CD14-positive monocyte (primary cell): ENCODE results near the gene BUD23. TPM values are rescaled to one million over a fixed set of nuclear protein-coding genes. Genes with fewer than 3 reads are reported as not detected.

Source experiments
- DNase-seq, 3 donors: peaks; one replicate each; pipeline ENCODE4 v3.0.0-alpha.2; 2011 to 2022
- H2AFZ ChIP-seq: 2 replicates; pipeline ENCODE4 v1.6.0; 2012; ENCODE audit warnings: mild to moderate bottlenecking, low read depth, low read length, inconsistent platforms; ENCODE audit not compliant: insufficient read depth, poor library complexity, severe bottlenecking
- H3K27ac ChIP-seq, 2 donors: 1 replicate in 1 of 2; 2 replicates in 1 of 2; pipeline ENCODE4 v1.5.1; 2012 to 2013; ENCODE audit warnings: low read length in 2 of 2, control low read depth in 1 of 2, inconsistent platforms in 1 of 2, low read depth in 1 of 2, mild to moderate bottlenecking in 1 of 2
- H3K27me3 ChIP-seq, 2 donors: one replicate each; pipeline versions ENCODE4 v1.6.0 to v1.6.1; 2011 to 2013; ENCODE audit warnings: low read length in 2 of 2; ENCODE audit not compliant: control insufficient read depth in 2 of 2, insufficient read depth in 2 of 2
- H3K36me3 ChIP-seq, 2 donors: replicated peaks in 1 of 2; 1 replicate in 1 of 2; 2 replicates in 1 of 2; pipeline versions ENCODE4 v1.5.1 to v1.6.1; 2012 to 2013; ENCODE audit warnings: low read length in 2 of 2, control low read depth in 1 of 2, inconsistent platforms in 1 of 2, mild to moderate bottlenecking in 1 of 2; ENCODE audit not compliant: insufficient read depth in 2 of 2, control insufficient read depth in 1 of 2
- H3K4me1 ChIP-seq, 2 donors: 1 replicate in 1 of 2; 2 replicates in 1 of 2; pipeline versions ENCODE4 v1.5.1 to v1.6.1; 2012 to 2013; ENCODE audit warnings: low read length in 2 of 2, control low read depth in 1 of 2, inconsistent platforms in 1 of 2, mild to moderate bottlenecking in 1 of 2, moderate library complexity in 1 of 2; ENCODE audit not compliant: insufficient read depth in 2 of 2, control insufficient read depth in 1 of 2
- H3K4me2 ChIP-seq: replicated peaks from 2 replicates; pipeline ENCODE3; 2012; ENCODE audit warnings: low read length, moderate library complexity, mild to moderate bottlenecking; ENCODE audit not compliant: poor library complexity, severe bottlenecking; ENCODE audit errors: extremely low read depth
- H3K4me3 ChIP-seq, 3 experiments: fragments of 200-600 bp in 1 of 3; sonication (generic) in 1 of 3; replicated peaks in 1 of 3; 1 replicate in 2 of 3; 2 replicates in 1 of 3; pipeline ENCODE4 v1.5.1; 2011 to 2013; ENCODE audit warnings: low read length in 3 of 3, mild to moderate bottlenecking in 3 of 3, control low read depth in 2 of 3, low read depth in 2 of 3, inconsistent platforms in 1 of 3, moderate library complexity in 1 of 3
- H3K79me2 ChIP-seq: 2 replicates; pipeline ENCODE4 v1.6.0; 2012; ENCODE audit warnings: mild to moderate bottlenecking, control low read depth, inconsistent platforms, low read length, moderate library complexity; ENCODE audit not compliant: insufficient read depth
- H3K9ac ChIP-seq: 2 replicates; pipeline ENCODE4 v1.6.0; 2017; ENCODE audit warnings: low read length, mild to moderate bottlenecking; ENCODE audit not compliant: insufficient read depth, poor library complexity, severe bottlenecking
- H3K9me3 ChIP-seq, 2 donors: replicated peaks in 1 of 2; 1 replicate in 1 of 2; 2 replicates in 1 of 2; pipeline versions ENCODE4 v1.5.1 to v1.6.1; 2012 to 2013; ENCODE audit warnings: low read length in 2 of 2, control low read depth in 1 of 2; ENCODE audit not compliant: control insufficient read depth in 1 of 2, insufficient read depth in 1 of 2
- H4K20me1 ChIP-seq: 2 replicates; pipeline ENCODE4 v1.6.0; 2012; ENCODE audit warnings: mild to moderate bottlenecking, low read length, control low read depth, moderate library complexity; ENCODE audit not compliant: insufficient read depth
- H3K27ac Mint-ChIP-seq, 7 donors: one replicate each; pipeline ENCODE4 v1.8.0; 2020; ENCODE audit warnings: mild to moderate bottlenecking in 7 of 7, mixed read lengths in 7 of 7, moderate library complexity in 6 of 7, inconsistent platforms in 2 of 7
- H3K27me3 Mint-ChIP-seq, 3 donors: one replicate each; pipeline ENCODE4 v1.8.0; 2021 to 2022; ENCODE audit warnings: low read depth in 3 of 3, mild to moderate bottlenecking in 3 of 3, mixed read lengths in 3 of 3, moderate library complexity in 3 of 3, inconsistent platforms in 1 of 3
- H3K36me3 Mint-ChIP-seq, 2 donors: one replicate each; pipeline ENCODE4 v1.8.0; 2020; ENCODE audit warnings: mixed read lengths in 2 of 2, inconsistent platforms in 1 of 2, mild to moderate bottlenecking in 1 of 2
- H3K4me1 Mint-ChIP-seq: one replicate; pipeline ENCODE4 v1.8.0; 2020; ENCODE audit warnings: mild to moderate bottlenecking, mixed read lengths
- H3K4me3 Mint-ChIP-seq, 2 donors: one replicate each; pipeline ENCODE4 v1.8.0; 2020; ENCODE audit warnings: mild to moderate bottlenecking in 2 of 2, mixed read lengths in 2 of 2, moderate library complexity in 1 of 2
- H3K9me3 Mint-ChIP-seq, 7 donors: one replicate each; pipeline ENCODE4 v1.8.0; 2020 to 2022; ENCODE audit warnings: mixed read lengths in 7 of 7, mild to moderate bottlenecking in 6 of 7, moderate library complexity in 6 of 7, inconsistent platforms in 2 of 7
- WGBS: methylation state at CpG from one replicate; pipeline ENCODE4 v1.1.5; 2013; ENCODE audit warnings: missing lambda C conversion rate; ENCODE audit not compliant: insufficient coverage; 5-methylcytosine and 5-hydroxymethylcytosine counted together
- intact Hi-C, 2 donors: fragments of 100-400 bp; cut with micrococcal nuclease; formaldehyde crosslinking; loops; one replicate each; pipeline versions ENCODE4 v1.15.0 to v1.15.1; 2023
- polyA plus RNA-seq, 3 donors: library from polyadenylated mRNA; depleted of rRNA in 1 of 3; unstranded in 2 of 3; stranded (reverse) in 1 of 3; fragments of 300-500 nt in 2 of 3; fragments of >200 nt in 1 of 3; fragmentation: Illumina TruSeq in 2 of 3; gene quantifications; 1 replicate in 2 of 3; 2 replicates in 1 of 3; pipeline ENCODE4 v1.2.3, GENCODE V29; 2012 to 2021
- TF ChIP-seq, protein P1 (sequence below): fragments of 200-600 bp; IDR thresholded peaks from one replicate; pipeline ENCODE4 v1.8.0; 2022; ENCODE audit warnings: antibody characterized with exemption, mild to moderate bottlenecking

Gene BUD23
- polyA plus RNA-seq, 3 donors = 44.5 to 51.9 (median 51.1) TPM

DNA sequence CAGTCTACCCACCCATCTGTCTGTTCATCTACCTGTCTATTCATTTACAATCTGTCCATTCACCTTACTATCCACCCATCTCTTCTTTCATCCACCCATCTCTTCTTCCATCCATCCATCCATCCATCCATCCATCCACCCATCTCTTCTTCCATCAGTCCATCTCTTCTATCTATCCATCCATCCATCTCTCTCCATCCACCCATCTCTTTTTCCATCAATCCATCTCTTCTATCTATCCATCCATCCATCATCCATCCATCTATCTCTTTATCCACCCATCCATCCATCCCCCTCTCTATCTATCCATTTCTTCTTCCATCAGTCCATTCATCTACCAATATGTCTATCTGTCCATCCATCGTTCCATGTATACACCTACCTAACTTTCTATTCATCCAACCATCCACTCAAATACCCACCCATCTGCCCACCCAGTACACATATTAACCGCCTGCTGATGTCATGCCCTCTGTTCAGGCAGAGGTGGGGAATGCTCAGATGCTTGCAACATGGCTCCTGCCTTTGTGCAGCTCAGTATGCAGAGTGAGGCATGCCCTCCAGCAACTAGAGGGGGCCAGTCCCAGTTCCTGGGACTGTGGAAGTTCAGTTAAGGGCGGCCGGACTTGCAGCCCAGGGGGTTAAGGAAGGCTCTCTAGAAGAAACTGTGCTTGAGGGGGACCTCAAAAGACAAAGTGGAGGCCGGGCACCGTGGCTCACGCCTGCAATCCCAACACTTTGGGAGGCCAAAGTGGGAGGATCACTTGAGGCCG, 47.8 kb upstream of the BUD23 start:
- H3K79me2 ChIP-seq = no peaks in the 10 kb centered on the region
- no peak overlapping the region for H2AFZ ChIP-seq
- Mint-ChIP-seq H3K27ac (peak overlapping the region in 3 of 7 donors; percentile 37 to 81 (median 78)), H3K4me3 (peak overlapping the region; percentile 17 to 70), H3K4me1 (peaks cover 19% of the 10 kb centered on the region), H3K27me3 (peaks cover 21 to 49% (median 40%) of the 10 kb centered on the region in 3 donors), H3K36me3 (no peaks in the 10 kb centered on the region), H3K9me3 (peaks cover 0 to 8% (median 5%) of the 10 kb centered on the region in 7 donors)
- no peak overlapping the region for H3K27ac ChIP-seq
- intact Hi-C loops = no loop called here
- H3K9me3 ChIP-seq = peaks cover 0 to under 1% of the 10 kb centered on the region in 2 donors
- H4K20me1 ChIP-seq = no peaks in the 10 kb centered on the region
- DNase-seq = no peak
- TF ChIP-seq, protein P1, sequence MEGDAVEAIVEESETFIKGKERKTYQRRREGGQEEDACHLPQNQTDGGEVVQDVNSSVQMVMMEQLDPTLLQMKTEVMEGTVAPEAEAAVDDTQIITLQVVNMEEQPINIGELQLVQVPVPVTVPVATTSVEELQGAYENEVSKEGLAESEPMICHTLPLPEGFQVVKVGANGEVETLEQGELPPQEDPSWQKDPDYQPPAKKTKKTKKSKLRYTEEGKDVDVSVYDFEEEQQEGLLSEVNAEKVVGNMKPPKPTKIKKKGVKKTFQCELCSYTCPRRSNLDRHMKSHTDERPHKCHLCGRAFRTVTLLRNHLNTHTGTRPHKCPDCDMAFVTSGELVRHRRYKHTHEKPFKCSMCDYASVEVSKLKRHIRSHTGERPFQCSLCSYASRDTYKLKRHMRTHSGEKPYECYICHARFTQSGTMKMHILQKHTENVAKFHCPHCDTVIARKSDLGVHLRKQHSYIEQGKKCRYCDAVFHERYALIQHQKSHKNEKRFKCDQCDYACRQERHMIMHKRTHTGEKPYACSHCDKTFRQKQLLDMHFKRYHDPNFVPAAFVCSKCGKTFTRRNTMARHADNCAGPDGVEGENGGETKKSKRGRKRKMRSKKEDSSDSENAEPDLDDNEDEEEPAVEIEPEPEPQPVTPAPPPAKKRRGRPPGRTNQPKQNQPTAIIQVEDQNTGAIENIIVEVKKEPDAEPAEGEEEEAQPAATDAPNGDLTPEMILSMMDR = no peak
- WGBS = 87% methylated on average over 4 of the region's 8 CpGs
- no peak overlapping the region for H3K9ac ChIP-seq
- H3K27me3 ChIP-seq = peaks cover 0 to 18% of the 10 kb centered on the region in 2 donors
- no peak overlapping the region for H3K4me2 ChIP-seq
- H3K4me3 ChIP-seq = no peak overlapping the region
- H3K4me1 ChIP-seq = peaks cover 11 to 20% of the 10 kb centered on the region in 2 donors
- no peaks in the 10 kb centered on the region for H3K36me3 ChIP-seq

DNA sequence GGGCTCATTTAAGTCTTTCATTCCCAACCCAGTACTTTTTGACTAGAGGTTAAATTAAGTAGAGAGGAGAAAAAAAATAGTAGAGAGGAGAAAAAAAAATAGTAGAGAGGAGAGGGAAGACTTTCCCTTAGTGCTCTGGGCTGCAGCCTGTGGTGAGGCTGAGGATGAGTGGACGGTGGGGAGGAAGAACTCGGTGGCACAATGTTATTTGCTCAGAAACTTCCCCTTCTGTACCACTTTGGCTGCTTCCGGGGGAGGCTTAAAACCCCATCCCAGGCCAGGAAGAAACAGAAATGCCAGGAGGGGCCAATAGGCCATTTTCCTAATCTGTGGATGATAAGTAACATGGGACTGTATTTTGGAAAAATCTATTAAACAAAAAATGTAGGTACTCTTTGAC, 44.5 kb upstream of the BUD23 start:
- H3K9me3 Mint-ChIP-seq = peaks cover 3 to 35% (median 28%) of the 10 kb centered on the region in 7 donors
- peak in 2 of 3 donors; percentile 14 to 30 for DNase-seq
- Histone ChIP-seq H3K27me3 (peaks cover 0 to 9% of the 10 kb centered on the region in 2 donors), H3K4me3 (no peak overlapping the region), H2AFZ (no peak overlapping the region), H3K36me3 (no peaks in the 10 kb centered on the region), H3K9me3 (peaks cover 15 to 24% of the 10 kb centered on the region in 2 donors), H3K4me2 (no peak overlapping the region), H3K9ac (no peak overlapping the region), H3K4me1 (peaks cover 11 to 20% of the 10 kb centered on the region in 2 donors), H4K20me1 (no peaks in the 10 kb centered on the region), H3K79me2 (no peaks in the 10 kb centered on the region), H3K27ac (no peak overlapping the region)
- intact Hi-C loops = loop anchor here in 1 of 2 donors (2.0 kb wide), 1 partner anchor 42 kb away; no protein-coding TSS in a partner anchor
- peaks cover 19% of the 10 kb centered on the region for H3K4me1 Mint-ChIP-seq
- TF ChIP-seq, protein P1 = no peak
- H3K4me3 Mint-ChIP-seq = no peak overlapping the region
- peak overlapping the region in 2 of 7 donors; percentile 26 to 32 for H3K27ac Mint-ChIP-seq
- H3K27me3 Mint-ChIP-seq = peaks cover 10 to 44% (median 31%) of the 10 kb centered on the region in 3 donors
- H3K36me3 Mint-ChIP-seq = no peaks in the 10 kb centered on the region
- WGBS = no CpG with 5 or more reads among the region's 3 CpGs
